Stimulated activated naive CD8-positive, alpha-beta T cell treated with anti-CD3 and anti-CD28 coated beads, Interleukin-15, Interleukin-2, amounts not matched to agents 100 ng/mL and 50 ng/mL, for 24 hours (primary cell): ENCODE measurements around the gene POU5F1.
A peak's percentile ranks its signal among the peaks of the same experiment; 100 is the strongest.
"Not testable (repeated sequence)": the region's sequence is repeated elsewhere in the genome, so short reads cannot be mapped to it uniquely, and the experiment has no call there.

ENCODE experiments used
- H3K27ac Mint-ChIP-seq: one replicate; pipeline ENCODE4 v1.8.0; 2021; ENCODE audit warnings: mild to moderate bottlenecking, mixed read lengths
- H3K27me3 Mint-ChIP-seq: one replicate; pipeline ENCODE4 v1.8.0; 2021; ENCODE audit warnings: mixed read lengths
- H3K36me3 Mint-ChIP-seq: one replicate; pipeline ENCODE4 v1.8.0; 2021; ENCODE audit warnings: low read depth, mixed read lengths
- H3K4me1 Mint-ChIP-seq: one replicate; pipeline ENCODE4 v1.8.0; 2021; ENCODE audit warnings: low read depth, mixed read lengths
- H3K4me3 Mint-ChIP-seq: one replicate; pipeline ENCODE4 v1.8.0; 2021; ENCODE audit warnings: mild to moderate bottlenecking, mixed read lengths
- H3K9me3 Mint-ChIP-seq: one replicate; pipeline ENCODE4 v1.8.0; 2021; ENCODE audit warnings: mixed read lengths

POU5F1 gene

GRCh38 chr6:31196251-31197022, 26.0 kb upstream of the POU5F1 start:
- not testable (repeated sequence) for H3K36me3 Mint-ChIP-seq, H3K27me3 Mint-ChIP-seq, H3K9me3 Mint-ChIP-seq
- peak overlapping the region; percentile 86 for H3K4me3 Mint-ChIP-seq
- H3K27ac Mint-ChIP-seq: peak overlapping the region; percentile 89
- peaks cover 50% of the 10 kb centered on the region for H3K4me1 Mint-ChIP-seq

DNA sequence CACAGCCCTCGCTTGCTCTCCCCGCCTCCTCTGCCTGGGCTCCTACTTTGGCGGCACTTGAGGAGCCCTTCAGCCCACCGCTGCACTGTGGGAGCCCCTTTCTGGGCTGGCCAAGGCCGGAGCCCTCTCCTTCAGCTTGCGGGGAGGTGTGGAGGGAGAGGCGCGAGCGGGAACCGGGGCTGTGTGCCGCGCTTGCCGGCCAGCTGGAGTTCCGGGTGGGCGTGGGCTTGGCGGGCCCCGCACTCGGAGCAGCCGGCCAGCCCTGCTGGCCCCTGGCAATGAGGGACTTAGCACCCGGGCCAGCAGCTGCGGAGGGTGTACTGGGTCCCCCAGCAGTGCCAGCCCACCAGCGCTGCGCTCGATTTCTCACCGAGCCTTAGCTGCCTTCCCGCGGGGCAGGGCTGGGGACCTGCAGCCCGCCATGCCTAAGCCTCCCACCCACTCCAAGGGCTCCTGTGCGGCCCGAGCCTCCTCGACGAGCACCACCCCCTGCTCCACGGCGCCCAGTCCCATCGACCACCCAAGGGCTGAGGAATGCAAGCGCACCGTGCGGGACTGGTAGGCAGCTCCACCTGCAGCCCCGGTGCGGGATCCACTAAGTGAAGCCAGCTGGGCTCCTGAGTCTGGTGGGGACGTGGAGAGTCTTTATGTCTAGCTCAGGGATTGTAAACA, 25.0 kb upstream of the POU5F1 start:
- H3K36me3 Mint-ChIP-seq, H3K4me3 Mint-ChIP-seq, H3K27me3 Mint-ChIP-seq, H3K9me3 Mint-ChIP-seq, H3K27ac Mint-ChIP-seq: not testable (repeated sequence)
- H3K4me1 Mint-ChIP-seq: peaks cover 45% of the 10 kb centered on the region

- H3K36me3 Mint-ChIP-seq: peaks cover 4% of the 10 kb centered on the region
- H3K4me3 Mint-ChIP-seq: no peak overlapping the region
- H3K27me3 Mint-ChIP-seq: no peaks in the 10 kb centered on the region
- peaks cover 40% of the 10 kb centered on the region for H3K4me1 Mint-ChIP-seq
- H3K9me3 Mint-ChIP-seq: no peaks in the 10 kb centered on the region
- no peak overlapping the region for H3K27ac Mint-ChIP-seq
Observed at GRCh38 chr6:31194061-31194834, 23.8 kb upstream of the POU5F1 start.

DNA sequence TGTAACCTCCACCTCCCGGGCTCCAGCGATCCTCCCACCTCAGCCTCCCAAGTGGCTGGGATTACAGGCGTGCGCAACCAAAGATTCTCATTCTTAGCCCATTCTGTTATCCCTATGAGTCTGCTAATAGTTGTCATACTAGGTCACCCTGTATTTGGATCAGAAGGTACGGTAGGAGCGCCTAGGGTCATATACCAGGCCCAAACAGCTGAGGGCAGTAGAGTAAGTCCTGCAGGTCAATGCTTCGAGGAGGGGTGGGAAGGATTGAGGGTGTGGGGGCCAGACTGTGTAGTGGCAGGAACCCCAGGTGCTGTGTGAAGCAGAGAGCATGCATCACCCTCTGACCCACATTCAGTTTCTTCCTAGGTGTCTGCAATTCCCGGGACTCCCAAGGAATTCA, 22.7 kb upstream of the POU5F1 start:
- Mint-ChIP-seq H3K9me3 (no peaks in the 10 kb centered on the region), H3K4me1 (peaks cover 31% of the 10 kb centered on the region), H3K27ac (no peak overlapping the region), H3K4me3 (no peak overlapping the region), H3K27me3 (no peaks in the 10 kb centered on the region), H3K36me3 (peaks cover 4% of the 10 kb centered on the region)

DNA sequence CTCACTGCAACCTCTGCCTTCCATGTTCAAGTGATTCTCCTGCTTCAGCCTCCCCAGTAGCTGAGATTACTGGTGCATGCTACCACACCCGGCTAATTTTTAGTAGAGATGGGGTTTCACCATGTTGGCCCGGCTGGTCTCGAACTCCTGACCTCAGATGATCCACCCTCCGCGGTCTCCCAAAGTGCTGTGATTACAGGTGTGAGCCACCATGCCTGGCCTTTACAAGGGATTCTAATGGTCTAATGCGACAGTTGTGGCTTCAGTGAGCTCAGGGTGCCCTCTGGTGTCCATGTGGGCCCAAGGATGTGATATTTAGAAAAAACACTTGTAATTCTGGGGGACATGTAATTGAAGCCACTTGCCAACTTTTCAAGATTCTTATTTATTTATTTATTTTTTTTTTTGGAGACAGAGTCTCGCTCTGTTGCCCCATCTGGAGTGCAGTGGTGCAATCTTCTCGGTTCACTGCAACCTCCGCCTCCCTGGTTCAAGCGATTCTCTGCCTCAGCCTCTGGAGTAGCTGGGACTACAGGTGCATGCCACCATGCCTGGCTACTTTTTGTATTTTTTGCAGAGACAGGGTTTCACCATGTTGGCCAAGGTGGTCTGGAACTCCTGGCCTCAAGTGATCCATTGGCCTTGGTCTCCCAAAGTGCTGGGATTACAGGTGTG, 22.1 kb upstream of the POU5F1 start:
- H3K4me1 Mint-ChIP-seq: peaks cover 26% of the 10 kb centered on the region
- not testable (repeated sequence) for H3K36me3 Mint-ChIP-seq, H3K27me3 Mint-ChIP-seq, H3K27ac Mint-ChIP-seq, H3K4me3 Mint-ChIP-seq, H3K9me3 Mint-ChIP-seq

GRCh38 chr6:31190488-31190887, 20.0 kb upstream of the POU5F1 start:
- no peaks in the 10 kb centered on the region for H3K36me3 Mint-ChIP-seq
- peaks cover 17% of the 10 kb centered on the region for H3K4me1 Mint-ChIP-seq
- H3K9me3 Mint-ChIP-seq: no peaks in the 10 kb centered on the region
- no peak overlapping the region for H3K4me3 Mint-ChIP-seq
- no peaks in the 10 kb centered on the region for H3K27me3 Mint-ChIP-seq
- H3K27ac Mint-ChIP-seq: no peak overlapping the region

- not testable (repeated sequence) for H3K36me3 Mint-ChIP-seq, H3K9me3 Mint-ChIP-seq, H3K27me3 Mint-ChIP-seq, H3K4me3 Mint-ChIP-seq, H3K27ac Mint-ChIP-seq
- H3K4me1 Mint-ChIP-seq: peaks cover 10% of the 10 kb centered on the region
Observed at GRCh38 chr6:31189223-31189622, 18.7 kb upstream of the POU5F1 start.

DNA sequence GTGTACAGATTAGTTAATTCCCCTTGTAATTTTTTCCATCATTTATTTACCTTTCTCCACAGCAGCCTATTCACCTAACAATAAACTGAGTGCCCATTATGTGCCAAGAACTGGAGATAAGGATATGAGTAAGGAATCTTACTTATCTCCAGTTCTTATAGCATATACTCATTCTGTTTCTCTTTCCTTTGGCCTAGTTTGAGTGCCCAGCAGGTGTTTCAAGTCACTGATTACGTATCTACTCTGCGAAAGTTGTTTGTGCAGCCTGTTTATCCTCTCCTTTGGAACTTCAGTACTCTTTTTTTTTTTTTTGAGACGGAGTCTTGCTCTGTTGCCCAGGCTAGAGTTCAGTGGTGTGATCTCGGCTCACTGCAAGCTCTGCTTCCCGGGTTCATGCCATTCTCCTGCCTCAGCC, 17.3 kb upstream of the POU5F1 start:
- Mint-ChIP-seq H3K4me3 (no peak overlapping the region), H3K4me1 (peaks cover 8% of the 10 kb centered on the region), H3K9me3 (no peaks in the 10 kb centered on the region), H3K36me3 (no peaks in the 10 kb centered on the region), H3K27me3 (no peaks in the 10 kb centered on the region), H3K27ac (no peak overlapping the region)

- no peaks in the 10 kb centered on the region for H3K9me3 Mint-ChIP-seq
- H3K36me3 Mint-ChIP-seq: no peaks in the 10 kb centered on the region
- H3K4me3 Mint-ChIP-seq: no peak overlapping the region
- H3K4me1 Mint-ChIP-seq: peaks cover 8% of the 10 kb centered on the region
- no peaks in the 10 kb centered on the region for H3K27me3 Mint-ChIP-seq
- peak overlapping the region; percentile 31 for H3K27ac Mint-ChIP-seq
Observed at GRCh38 chr6:31186052-31186734, 15.7 kb upstream of the POU5F1 start.

GRCh38 chr6:31185695-31186051, 15.2 kb upstream of the POU5F1 start:
- H3K9me3 Mint-ChIP-seq, H3K27me3 Mint-ChIP-seq, H3K4me3 Mint-ChIP-seq, H3K36me3 Mint-ChIP-seq, H3K27ac Mint-ChIP-seq: not testable (repeated sequence)
- peaks cover 10% of the 10 kb centered on the region for H3K4me1 Mint-ChIP-seq

DNA sequence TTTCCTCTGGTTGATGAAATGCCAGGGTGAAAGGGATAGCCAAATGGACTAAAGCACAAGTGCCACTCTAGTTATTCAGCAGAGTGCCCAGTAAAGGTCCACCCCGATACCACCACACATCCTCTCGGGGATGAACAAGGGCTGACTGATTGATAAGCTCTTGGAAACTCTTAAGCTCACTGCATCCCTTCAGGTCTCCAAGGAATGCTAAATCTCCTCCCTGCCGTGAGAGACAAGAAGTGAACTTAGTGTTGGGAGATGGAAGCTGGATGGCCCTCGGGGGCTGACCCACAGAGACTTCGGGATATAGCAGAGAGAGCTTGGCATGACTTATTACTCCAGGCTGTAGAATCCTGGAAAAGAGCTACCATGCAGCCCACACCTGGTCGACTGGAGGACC, 13.4 kb upstream of the POU5F1 start:
- not testable (repeated sequence) for H3K4me3 Mint-ChIP-seq, H3K36me3 Mint-ChIP-seq, H3K9me3 Mint-ChIP-seq, H3K27me3 Mint-ChIP-seq, H3K27ac Mint-ChIP-seq
- peaks cover 18% of the 10 kb centered on the region for H3K4me1 Mint-ChIP-seq

GRCh38 chr6:31183287-31183686, 12.8 kb upstream of the POU5F1 start:
- not testable (repeated sequence) for H3K27me3 Mint-ChIP-seq, H3K4me3 Mint-ChIP-seq, H3K9me3 Mint-ChIP-seq, H3K36me3 Mint-ChIP-seq, H3K27ac Mint-ChIP-seq
- H3K4me1 Mint-ChIP-seq: peaks cover 23% of the 10 kb centered on the region

DNA sequence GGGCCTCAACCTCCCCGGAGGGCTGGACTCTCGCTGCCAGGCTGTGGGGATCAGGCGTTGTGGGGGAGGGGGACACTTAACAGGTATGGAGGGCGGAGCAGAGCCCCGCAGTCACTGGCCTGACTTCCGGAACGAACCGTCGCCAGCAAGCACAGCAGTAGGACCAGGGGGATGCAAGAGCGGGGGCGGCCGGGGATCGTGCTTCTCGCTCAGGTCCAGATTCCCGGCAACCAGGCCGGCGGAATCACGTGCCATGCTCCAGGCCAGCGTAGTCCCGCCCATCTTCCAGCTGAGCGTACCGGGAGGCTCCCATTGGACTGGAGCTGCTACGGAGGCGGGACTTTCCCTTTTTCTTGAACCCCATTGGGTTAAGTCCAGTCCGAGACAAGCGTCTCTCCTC, 10.0 kb upstream of the POU5F1 start:
- Mint-ChIP-seq H3K36me3 (no peaks in the 10 kb centered on the region), H3K4me3 (peak overlapping the region; percentile 86), H3K4me1 (peaks cover 16% of the 10 kb centered on the region), H3K27ac (peak overlapping the region; percentile 76), H3K9me3 (no peaks in the 10 kb centered on the region), H3K27me3 (no peaks in the 10 kb centered on the region)

DNA sequence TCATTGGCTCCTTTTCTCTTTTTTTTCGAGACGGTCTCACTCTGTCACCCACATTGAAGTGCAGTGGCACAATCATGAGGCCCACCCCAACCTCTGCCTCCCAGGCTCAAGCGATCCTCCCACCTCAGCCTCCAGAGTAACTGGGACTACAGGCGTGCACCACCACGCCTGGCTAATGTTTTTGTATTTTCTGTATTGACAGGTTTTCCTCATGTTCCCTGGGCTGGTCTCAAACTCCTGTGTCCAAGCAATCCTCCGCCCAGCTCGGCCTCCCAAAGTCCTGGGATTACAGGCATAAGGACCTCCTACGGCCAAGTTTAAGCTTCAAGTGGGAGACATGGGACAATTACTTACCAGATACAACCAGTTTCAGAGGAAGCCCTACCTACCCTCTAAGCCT, 9.4 kb upstream of the POU5F1 start:
- H3K4me3 Mint-ChIP-seq: peak overlapping the region; percentile 86
- H3K27ac Mint-ChIP-seq: no peak overlapping the region
- H3K9me3 Mint-ChIP-seq: no peaks in the 10 kb centered on the region
- no peaks in the 10 kb centered on the region for H3K36me3 Mint-ChIP-seq
- peaks cover 15% of the 10 kb centered on the region for H3K4me1 Mint-ChIP-seq
- no peaks in the 10 kb centered on the region for H3K27me3 Mint-ChIP-seq

GRCh38 chr6:31179042-31179386, 8.5 kb upstream of the POU5F1 start:
- Mint-ChIP-seq H3K36me3 (no peaks in the 10 kb centered on the region), H3K9me3 (no peaks in the 10 kb centered on the region), H3K27me3 (no peaks in the 10 kb centered on the region), H3K27ac (no peak overlapping the region), H3K4me1 (peaks cover 15% of the 10 kb centered on the region), H3K4me3 (no peak overlapping the region)
